ENCODE data around the gene TCF25. TPM values are rescaled to one million over a fixed set of nuclear protein-coding genes. Genes with fewer than 3 reads are reported as not detected.
"Not testable (repeated sequence)": the region's sequence is repeated elsewhere in the genome, so short reads cannot be mapped to it uniquely, and the experiment has no call there.

Gene TCF25
- total RNA-seq, 1 experiment from 2014 or later = 270 TPM

GRCh38 chr16:89834813-89835363 is 38.5 kb upstream of the TCF25 start:
- DNase-seq; H3K9me3 Mint-ChIP-seq (ENCODE audit: low read depth, unreplicated experiment); H3K4me3 Mint-ChIP-seq (ENCODE audit: low read depth, unreplicated experiment); intact Hi-C loops (cut with micrococcal nuclease; ENCODE audit: unreplicated experiment); H3K27ac Mint-ChIP-seq (ENCODE audit: unreplicated experiment); H3K27me3 Mint-ChIP-seq (ENCODE audit: unreplicated experiment): not testable (repeated sequence)
- H3K4me1 Mint-ChIP-seq (ENCODE audit: low read depth, unreplicated experiment) = peaks cover 29% of the 10 kb centered on the region
- CTCF ChIA-PET = interaction anchor here (1.6 kb wide), 1 partner anchor 8 kb away, joined by 6 read pairs; no protein-coding TSS in a partner anchor
- BruUV-seq (replicated peaks) = TSS peak; percentile 14
- peaks cover 64% of the 10 kb centered on the region for H3K36me3 Mint-ChIP-seq (ENCODE audit: insufficient read depth, unreplicated experiment)

GRCh38 chr16:89836484-89836883 is 36.9 kb upstream of the TCF25 start:
- BruUV-seq (replicated peaks); DNase-seq; intact Hi-C loops (cut with micrococcal nuclease; ENCODE audit: unreplicated experiment); H3K4me3 Mint-ChIP-seq (ENCODE audit: low read depth, unreplicated experiment); H3K27me3 Mint-ChIP-seq (ENCODE audit: unreplicated experiment); CTCF ChIA-PET; H3K27ac Mint-ChIP-seq (ENCODE audit: unreplicated experiment); H3K9me3 Mint-ChIP-seq (ENCODE audit: low read depth, unreplicated experiment): not testable (repeated sequence)
- Mint-ChIP-seq H3K4me1 (ENCODE audit: low read depth, unreplicated experiment) (peaks cover 21% of the 10 kb centered on the region), H3K36me3 (ENCODE audit: insufficient read depth, unreplicated experiment) (peaks cover 63% of the 10 kb centered on the region)

- CTCF ChIA-PET = interaction anchor here (0.8 to 1.4 kb wide), 6 partner anchors 7 to 24 kb away, joined by 3 to 11 read pairs (median 4); partner anchors contain the start of genes FANCA and SPIRE2
- TF ChIP-seq CTCF (IDR thresholded peaks at IDR 0.05; ENCODE audit: unreplicated experiment) = no peak
- Mint-ChIP-seq H3K9me3 (ENCODE audit: low read depth, unreplicated experiment) (no peaks in the 10 kb centered on the region), H3K27ac (ENCODE audit: unreplicated experiment) (peak overlapping the region; percentile 66), H3K36me3 (ENCODE audit: insufficient read depth, unreplicated experiment) (peaks cover 60% of the 10 kb centered on the region), H3K4me3 (ENCODE audit: low read depth, unreplicated experiment) (peak overlapping the region; percentile 54), H3K27me3 (ENCODE audit: unreplicated experiment) (no peaks in the 10 kb centered on the region), H3K4me1 (ENCODE audit: low read depth, unreplicated experiment) (peaks cover 20% of the 10 kb centered on the region)
- DNase-seq = no peak
- intact Hi-C loops (cut with micrococcal nuclease; ENCODE audit: unreplicated experiment) = no loop called here
- BruUV-seq (replicated peaks) = TSS peak; percentile 37
These were observed 36.3 kb upstream of the TCF25 start for GRCh38 chr16:89837014-89837546.

GRCh38 chr16:89841275-89841674 is 32.1 kb upstream of the TCF25 start:
- Mint-ChIP-seq H3K4me1 (ENCODE audit: low read depth, unreplicated experiment) (peaks cover 8% of the 10 kb centered on the region), H3K4me3 (ENCODE audit: low read depth, unreplicated experiment) (no peak overlapping the region), H3K27me3 (ENCODE audit: unreplicated experiment) (no peaks in the 10 kb centered on the region), H3K9me3 (ENCODE audit: low read depth, unreplicated experiment) (no peaks in the 10 kb centered on the region), H3K27ac (ENCODE audit: unreplicated experiment) (no peak overlapping the region), H3K36me3 (ENCODE audit: insufficient read depth, unreplicated experiment) (peaks cover 38% of the 10 kb centered on the region)
- intact Hi-C loops (cut with micrococcal nuclease; ENCODE audit: unreplicated experiment) = no loop called here
- no peak for TF ChIP-seq CTCF (IDR thresholded peaks at IDR 0.05; ENCODE audit: unreplicated experiment)
- no TSS peak for BruUV-seq (replicated peaks)
- no peak for DNase-seq
- CTCF ChIA-PET = no interaction called here

- peaks cover 8% of the 10 kb centered on the region for H3K4me1 Mint-ChIP-seq (ENCODE audit: low read depth, unreplicated experiment)
- CTCF ChIA-PET = interaction anchor here (1.4 kb wide), 1 partner anchor 9 kb away, joined by 6 read pairs; no protein-coding TSS in a partner anchor
- H3K9me3 Mint-ChIP-seq (ENCODE audit: low read depth, unreplicated experiment) = no peaks in the 10 kb centered on the region
- H3K36me3 Mint-ChIP-seq (ENCODE audit: insufficient read depth, unreplicated experiment) = peaks cover 35% of the 10 kb centered on the region
- BruUV-seq (replicated peaks) = no TSS peak
- no peak for DNase-seq
- H3K27ac Mint-ChIP-seq (ENCODE audit: unreplicated experiment) = no peak overlapping the region
- no peaks in the 10 kb centered on the region for H3K27me3 Mint-ChIP-seq (ENCODE audit: unreplicated experiment)
- no peak overlapping the region for H3K4me3 Mint-ChIP-seq (ENCODE audit: low read depth, unreplicated experiment)
- intact Hi-C loops (cut with micrococcal nuclease; ENCODE audit: unreplicated experiment) = no loop called here
- no peak for TF ChIP-seq CTCF (IDR thresholded peaks at IDR 0.05; ENCODE audit: unreplicated experiment)
These were observed 30.7 kb upstream of the TCF25 start for GRCh38 chr16:89842471-89843408.

All from Calu3 (cell line).